Astrocyte (in vitro differentiated cells and primary cell): ENCODE results near the gene SEMA3F. TPM values are rescaled to one million over a fixed set of nuclear protein-coding genes. Genes with fewer than 3 reads are reported as not detected.

ENCODE experiments used
- DNase-seq: peaks from one replicate; pipeline ENCODE4 v3.0.0-alpha.2; 2010; ENCODE audit warnings: low read depth
- FAIRE-seq: peaks from 2 replicates; lab custom pipeline; 2011; peaks lifted over from hg19 to GRCh38; lab: Jason Lieb, UNC
- H2AFZ ChIP-seq: 2 replicates; pipeline ENCODE4 v1.6.0; 2012; ENCODE audit warnings: low read depth, low read length, inconsistent platforms
- H3K27ac ChIP-seq: 2 replicates; pipeline ENCODE4 v1.5.1; 2011; ENCODE audit warnings: low read depth, low read length, inconsistent platforms
- H3K27me3 ChIP-seq: 2 replicates; pipeline ENCODE4 v1.6.0; 2011; ENCODE audit warnings: low read length, inconsistent platforms; ENCODE audit not compliant: insufficient read depth
- H3K36me3 ChIP-seq: 2 replicates; pipeline ENCODE4 v1.5.1; 2011; ENCODE audit warnings: low read length, inconsistent platforms; ENCODE audit not compliant: insufficient read depth
- H3K4me1 ChIP-seq: 2 replicates; pipeline ENCODE4 v1.5.1; 2011; ENCODE audit warnings: low read length, inconsistent platforms; ENCODE audit not compliant: insufficient read depth
- H3K4me2 ChIP-seq: 2 replicates; pipeline ENCODE4 v1.6.0; 2012; ENCODE audit warnings: low read length, inconsistent platforms
- H3K4me3 ChIP-seq: 2 replicates; pipeline ENCODE4 v1.5.1; 2011; ENCODE audit warnings: low read depth, mild to moderate bottlenecking, low read length, inconsistent platforms; ENCODE audit not compliant: insufficient read depth
- H3K79me2 ChIP-seq: 2 replicates; pipeline ENCODE4 v1.6.0; 2012; ENCODE audit warnings: mild to moderate bottlenecking, low read length, inconsistent platforms; ENCODE audit not compliant: insufficient read depth
- H3K9ac ChIP-seq: 2 replicates; pipeline ENCODE4 v1.6.0; 2012; ENCODE audit warnings: mild to moderate bottlenecking, low read length, inconsistent platforms
- H3K9me3 ChIP-seq: 2 replicates; pipeline ENCODE4 v1.5.1; 2012; ENCODE audit warnings: low read depth, mild to moderate bottlenecking, low read length, inconsistent platforms; ENCODE audit not compliant: insufficient read depth
- H4K20me1 ChIP-seq: 2 replicates; pipeline ENCODE4 v1.6.0; 2012; ENCODE audit warnings: low read length, inconsistent platforms; ENCODE audit not compliant: insufficient read depth
- H3K27ac Mint-ChIP-seq: one replicate; pipeline ENCODE4 v1.8.0; 2021; ENCODE audit warnings: mild to moderate bottlenecking, mixed read lengths; ENCODE audit not compliant: unreplicated experiment
- H3K27me3 Mint-ChIP-seq: one replicate; pipeline ENCODE4 v1.8.0; 2021; ENCODE audit warnings: low read depth, mixed read lengths; ENCODE audit not compliant: unreplicated experiment
- H3K36me3 Mint-ChIP-seq: one replicate; pipeline ENCODE4 v1.8.0; 2021; ENCODE audit warnings: low read depth, mixed read lengths; ENCODE audit not compliant: unreplicated experiment
- H3K4me1 Mint-ChIP-seq: one replicate; pipeline ENCODE4 v1.8.0; 2021; ENCODE audit warnings: low read depth, mixed read lengths; ENCODE audit not compliant: unreplicated experiment
- H3K4me3 Mint-ChIP-seq: one replicate; pipeline ENCODE4 v1.8.0; 2021; ENCODE audit warnings: mild to moderate bottlenecking, moderate library complexity, mixed read lengths; ENCODE audit not compliant: unreplicated experiment
- H3K9me3 Mint-ChIP-seq: one replicate; pipeline ENCODE4 v1.8.0; 2021; ENCODE audit warnings: mild to moderate bottlenecking, mixed read lengths; ENCODE audit not compliant: unreplicated experiment
- EZH2 ChIP-seq: IDR thresholded peaks from 2 replicates; pipeline ENCODE4 v1.6.1; 2012; ENCODE audit warnings: mild to moderate bottlenecking, low read length, inconsistent platforms; ENCODE audit not compliant: insufficient read depth
- total RNA-seq: library from RNA; stranded (reverse); gene quantifications from 2 replicates; pipeline ENCODE4 v1.2.1, GENCODE V29; 2021
- TF ChIP-seq, protein P1 (sequence below): IDR thresholded peaks from 2 replicates; pipeline ENCODE4 v1.5.1; 2011; ENCODE audit warnings: low read depth, mild to moderate bottlenecking, inconsistent platforms, low read length, moderate library complexity; ENCODE audit not compliant: insufficient read depth

Gene SEMA3F
- total RNA-seq, 1 donor from 2014 or later: 6.6 TPM

GRCh38 chr3:50169858-50170257 lies 14.7 kb downstream of the SEMA3F start:
- peaks cover 2% of the 10 kb centered on the region for H3K36me3 Mint-ChIP-seq
- no peak overlapping the region for H3K4me3 ChIP-seq
- no peaks in the 10 kb centered on the region for H3K36me3 ChIP-seq
- H3K4me3 Mint-ChIP-seq: no peak overlapping the region
- FAIRE-seq (no peak), DNase-seq (no peak)
- H3K27me3 Mint-ChIP-seq: peaks cover 3% of the 10 kb centered on the region
- H3K4me2 ChIP-seq: no peak overlapping the region
- no peaks in the 10 kb centered on the region for H3K79me2 ChIP-seq
- H3K27ac ChIP-seq: no peak overlapping the region
- peaks cover 44% of the 10 kb centered on the region for H3K4me1 ChIP-seq
- peaks cover 8% of the 10 kb centered on the region for H3K4me1 Mint-ChIP-seq
- TF ChIP-seq, protein P1, sequence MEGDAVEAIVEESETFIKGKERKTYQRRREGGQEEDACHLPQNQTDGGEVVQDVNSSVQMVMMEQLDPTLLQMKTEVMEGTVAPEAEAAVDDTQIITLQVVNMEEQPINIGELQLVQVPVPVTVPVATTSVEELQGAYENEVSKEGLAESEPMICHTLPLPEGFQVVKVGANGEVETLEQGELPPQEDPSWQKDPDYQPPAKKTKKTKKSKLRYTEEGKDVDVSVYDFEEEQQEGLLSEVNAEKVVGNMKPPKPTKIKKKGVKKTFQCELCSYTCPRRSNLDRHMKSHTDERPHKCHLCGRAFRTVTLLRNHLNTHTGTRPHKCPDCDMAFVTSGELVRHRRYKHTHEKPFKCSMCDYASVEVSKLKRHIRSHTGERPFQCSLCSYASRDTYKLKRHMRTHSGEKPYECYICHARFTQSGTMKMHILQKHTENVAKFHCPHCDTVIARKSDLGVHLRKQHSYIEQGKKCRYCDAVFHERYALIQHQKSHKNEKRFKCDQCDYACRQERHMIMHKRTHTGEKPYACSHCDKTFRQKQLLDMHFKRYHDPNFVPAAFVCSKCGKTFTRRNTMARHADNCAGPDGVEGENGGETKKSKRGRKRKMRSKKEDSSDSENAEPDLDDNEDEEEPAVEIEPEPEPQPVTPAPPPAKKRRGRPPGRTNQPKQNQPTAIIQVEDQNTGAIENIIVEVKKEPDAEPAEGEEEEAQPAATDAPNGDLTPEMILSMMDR: no peak
- no peak for TF ChIP-seq EZH2
- H3K9me3 ChIP-seq: no peaks in the 10 kb centered on the region
- H3K9ac ChIP-seq: no peak overlapping the region
- no peaks in the 10 kb centered on the region for H3K27me3 ChIP-seq
- H3K27ac Mint-ChIP-seq: no peak overlapping the region
- H4K20me1 ChIP-seq: peaks cover 2% of the 10 kb centered on the region
- no peak overlapping the region for H2AFZ ChIP-seq
- no peaks in the 10 kb centered on the region for H3K9me3 Mint-ChIP-seq

GRCh38 chr3:50170689-50171088 lies 15.6 kb downstream of the SEMA3F start:
- no peak overlapping the region for H3K4me2 ChIP-seq
- no peak overlapping the region for H3K4me3 Mint-ChIP-seq
- no peak for FAIRE-seq
- no peaks in the 10 kb centered on the region for H3K9me3 ChIP-seq
- no peaks in the 10 kb centered on the region for H3K79me2 ChIP-seq
- peaks cover 6% of the 10 kb centered on the region for H3K27me3 Mint-ChIP-seq
- TF ChIP-seq EZH2: no peak
- TF ChIP-seq, protein P1: no peak
- peaks cover 2% of the 10 kb centered on the region for H3K36me3 Mint-ChIP-seq
- no peak overlapping the region for H3K4me3 ChIP-seq
- DNase-seq: peak; percentile 61
- H3K27ac ChIP-seq: peak overlapping the region; percentile 28
- H3K4me1 ChIP-seq: peaks cover 35% of the 10 kb centered on the region
- H3K9ac ChIP-seq: no peak overlapping the region
- no peaks in the 10 kb centered on the region for H3K36me3 ChIP-seq
- no peaks in the 10 kb centered on the region for H3K9me3 Mint-ChIP-seq
- H3K27me3 ChIP-seq: no peaks in the 10 kb centered on the region
- no peak overlapping the region for H3K27ac Mint-ChIP-seq
- H3K4me1 Mint-ChIP-seq: peaks cover 8% of the 10 kb centered on the region
- no peak overlapping the region for H2AFZ ChIP-seq
- no peaks in the 10 kb centered on the region for H4K20me1 ChIP-seq

- no peaks in the 10 kb centered on the region for H3K36me3 ChIP-seq
- H3K4me1 Mint-ChIP-seq: peaks cover 4% of the 10 kb centered on the region
- H3K9ac ChIP-seq: no peak overlapping the region
- no peak overlapping the region for H3K4me2 ChIP-seq
- no peak overlapping the region for H3K4me3 ChIP-seq
- no peaks in the 10 kb centered on the region for H3K79me2 ChIP-seq
- FAIRE-seq (no peak), DNase-seq (no peak)
- H3K36me3 Mint-ChIP-seq: peaks cover 2% of the 10 kb centered on the region
- H3K27me3 ChIP-seq: no peaks in the 10 kb centered on the region
- no peaks in the 10 kb centered on the region for H3K9me3 ChIP-seq
- peaks cover 25% of the 10 kb centered on the region for H3K4me1 ChIP-seq
- H3K9me3 Mint-ChIP-seq: no peaks in the 10 kb centered on the region
- H3K27ac Mint-ChIP-seq: no peak overlapping the region
- H3K27me3 Mint-ChIP-seq: peaks cover 6% of the 10 kb centered on the region
- no peak overlapping the region for H2AFZ ChIP-seq
- H4K20me1 ChIP-seq: no peaks in the 10 kb centered on the region
- no peak overlapping the region for H3K27ac ChIP-seq
- H3K4me3 Mint-ChIP-seq: no peak overlapping the region
- TF ChIP-seq EZH2: no peak
- TF ChIP-seq, protein P1: no peak
Observed at GRCh38 chr3:50171540-50172301, 16.6 kb downstream of the SEMA3F start.
